Brain microvascular endothelial cell (primary cell): ENCODE results near the gene LRRFIP1.
"Not testable (repeated sequence)": the region's sequence is repeated elsewhere in the genome, so short reads cannot be mapped to it uniquely, and the experiment has no call there.

Experiments
- DNase-seq: peaks from one replicate; pipeline ENCODE4 v3.0.0-alpha.2; 2020
- H3K27ac ChIP-seq: fragments of 250-450 bp; sonication (Bioruptor Pico); 2 replicates; pipeline ENCODE4 v1.5.1; 2020; ENCODE audit warnings: mild to moderate bottlenecking, moderate library complexity
- H3K27me3 ChIP-seq: fragments of 250-450 bp; sonication (Bioruptor Pico); replicated peaks from 2 replicates; pipeline ENCODE4 v1.5.1; 2020; ENCODE audit warnings: mild to moderate bottlenecking
- H3K36me3 ChIP-seq: fragments of 250-450 bp; sonication (Bioruptor Pico); replicated peaks from 2 replicates; pipeline ENCODE4 v1.5.1; 2020; ENCODE audit warnings: mild to moderate bottlenecking
- H3K4me3 ChIP-seq: 2 replicates; pipeline ENCODE4 v1.5.1; 2011; ENCODE audit warnings: low read depth, mild to moderate bottlenecking, control low read depth, low read length, moderate library complexity
- CTCF ChIP-seq: IDR thresholded peaks from 2 replicates; pipeline ENCODE4 v1.5.1; 2011; ENCODE audit warnings: low read depth, mild to moderate bottlenecking, moderate library complexity, low read length, control low read depth, inconsistent platforms; ENCODE audit errors: missing control alignments
- in situ Hi-C: cut with HindIII; loops from 2 replicates; pipeline ENCODE4 v1.10.0; 2017; ENCODE audit warnings: low sequenced_read_pairs, low pct_ligation_motif_present

The LRRFIP1 gene

GRCh38 chr2:237774811-237775553 lies 147.6 kb downstream of the LRRFIP1 start:
- peaks cover 35% of the 10 kb centered on the region for H3K36me3 ChIP-seq
- no peak overlapping the region for H3K4me3 ChIP-seq
- H3K27me3 ChIP-seq = no peaks in the 10 kb centered on the region
- in situ Hi-C loops = no loop called here
- H3K27ac ChIP-seq = no peak overlapping the region
- TF ChIP-seq CTCF = peak; percentile 79
- DNase-seq = peak; percentile 57

- DNase-seq = no peak
- Histone ChIP-seq H3K36me3 (peaks cover 29% of the 10 kb centered on the region), H3K27me3 (no peaks in the 10 kb centered on the region), H3K27ac (no peak overlapping the region), H3K4me3 (no peak overlapping the region)
- in situ Hi-C loops = no loop called here
- no peak for TF ChIP-seq CTCF
These were observed 152.1 kb downstream of the LRRFIP1 start for GRCh38 chr2:237779521-237779920.

GRCh38 chr2:237782181-237782580 lies 154.8 kb downstream of the LRRFIP1 start:
- no peaks in the 10 kb centered on the region for H3K27me3 ChIP-seq
- peaks cover 19% of the 10 kb centered on the region for H3K36me3 ChIP-seq
- no peak for DNase-seq
- no peak overlapping the region for H3K4me3 ChIP-seq
- in situ Hi-C loops = no loop called here
- no peak overlapping the region for H3K27ac ChIP-seq
- TF ChIP-seq CTCF = no peak

GRCh38 chr2:237783678-237784077 lies 156.3 kb downstream of the LRRFIP1 start:
- DNase-seq, H3K4me3 ChIP-seq, H3K27ac ChIP-seq, in situ Hi-C loops, H3K27me3 ChIP-seq: not testable (repeated sequence)
- H3K36me3 ChIP-seq = peaks cover 19% of the 10 kb centered on the region

GRCh38 chr2:237786936-237787335 lies 159.5 kb downstream of the LRRFIP1 start:
- Histone ChIP-seq H3K36me3 (no peaks in the 10 kb centered on the region), H3K4me3 (no peak overlapping the region), H3K27ac (no peak overlapping the region), H3K27me3 (no peaks in the 10 kb centered on the region)
- in situ Hi-C loops = no loop called here
- no peak for DNase-seq
- TF ChIP-seq CTCF = no peak

GRCh38 chr2:237790353-237790752 lies 163.0 kb downstream of the LRRFIP1 start:
- H3K27me3 ChIP-seq = no peaks in the 10 kb centered on the region
- no peak for TF ChIP-seq CTCF
- H3K36me3 ChIP-seq = no peaks in the 10 kb centered on the region
- in situ Hi-C loops = no loop called here
- DNase-seq = peak; percentile 42
- H3K27ac ChIP-seq = no peak overlapping the region
- no peak overlapping the region for H3K4me3 ChIP-seq
